ENCODE results near the gene FBXL7.

DNA sequence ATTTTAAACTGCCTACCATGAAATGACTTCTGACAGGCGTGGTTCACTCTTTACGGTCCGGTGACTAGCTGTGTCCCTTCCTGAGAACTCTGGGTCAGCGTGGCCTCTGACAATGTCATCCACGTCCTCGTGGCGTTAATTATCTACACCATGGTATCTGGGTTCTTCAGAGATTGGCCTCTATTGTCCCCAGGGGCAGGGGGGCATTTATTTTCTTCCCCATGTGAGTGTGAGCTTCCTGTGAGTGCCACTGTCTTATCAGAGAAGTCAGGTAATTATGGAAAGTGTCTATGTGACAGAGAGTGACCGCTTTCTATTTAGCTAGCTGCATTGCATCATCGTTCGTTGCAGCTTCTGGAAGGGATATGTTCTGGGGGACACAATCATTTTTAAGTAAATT is 77.2 kb downstream of the FBXL7 start:
- TF ChIP-seq, protein P1, sequence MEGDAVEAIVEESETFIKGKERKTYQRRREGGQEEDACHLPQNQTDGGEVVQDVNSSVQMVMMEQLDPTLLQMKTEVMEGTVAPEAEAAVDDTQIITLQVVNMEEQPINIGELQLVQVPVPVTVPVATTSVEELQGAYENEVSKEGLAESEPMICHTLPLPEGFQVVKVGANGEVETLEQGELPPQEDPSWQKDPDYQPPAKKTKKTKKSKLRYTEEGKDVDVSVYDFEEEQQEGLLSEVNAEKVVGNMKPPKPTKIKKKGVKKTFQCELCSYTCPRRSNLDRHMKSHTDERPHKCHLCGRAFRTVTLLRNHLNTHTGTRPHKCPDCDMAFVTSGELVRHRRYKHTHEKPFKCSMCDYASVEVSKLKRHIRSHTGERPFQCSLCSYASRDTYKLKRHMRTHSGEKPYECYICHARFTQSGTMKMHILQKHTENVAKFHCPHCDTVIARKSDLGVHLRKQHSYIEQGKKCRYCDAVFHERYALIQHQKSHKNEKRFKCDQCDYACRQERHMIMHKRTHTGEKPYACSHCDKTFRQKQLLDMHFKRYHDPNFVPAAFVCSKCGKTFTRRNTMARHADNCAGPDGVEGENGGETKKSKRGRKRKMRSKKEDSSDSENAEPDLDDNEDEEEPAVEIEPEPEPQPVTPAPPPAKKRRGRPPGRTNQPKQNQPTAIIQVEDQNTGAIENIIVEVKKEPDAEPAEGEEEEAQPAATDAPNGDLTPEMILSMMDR (IDR thresholded peaks at IDR 0.05) = no peak
- TF ChIP-seq POLR2A (IDR thresholded peaks at IDR 0.05) (no peak), POLR2AphosphoS5 (IDR thresholded peaks at IDR 0.05) (no peak), EP300 (IDR thresholded peaks at IDR 0.05; ENCODE audit: low read depth) (no peak)

Data from transverse colon (tissue), 4 donors.